H1 (cell line): ENCODE results near the gene SLC23A2. TPM values are rescaled to one million over a fixed set of nuclear protein-coding genes. Genes with fewer than 3 reads are reported as not detected.

Experiments
- USF2 ChIP-seq: IDR thresholded peaks from 2 replicates; pipeline ENCODE4 v1.6.1; 2011; ENCODE audit warnings: low read length, improper control_type of control experiment
- polyA plus RNA-seq, 7 experiments: library from polyadenylated mRNA; depleted of rRNA in 3 of 7; stranded (reverse) in 5 of 7; unstranded in 2 of 7; fragments of >200 nt in 5 of 7; fragments of 200-250 nt in 2 of 7; gene quantifications; 1 replicate in 5 of 7; 2 replicates in 1 of 7; 4 replicates in 1 of 7; pipeline versions ENCODE4 v1.2.1 to v1.2.3, GENCODE V29; 2011 to 2013; ENCODE audit warnings: missing spikeins in 2 of 7, mixed read lengths in 2 of 7
- total RNA-seq: library from RNA; stranded (reverse); fragmentation: NEBNext Ultra II Directional; extraction: Animal tissue kit (Norgen Biotek cat#: 25700); gene quantifications from 2 replicates; pipeline ENCODE4 v1.2.1, GENCODE V29; 2021

Gene SLC23A2
- total and polyA plus RNA-seq, 2 of the 8 experiments (the other 6 are each of a cell fraction or from before 2014, with no cell fraction given), result 17.0 to 18.6 TPM

- no peak for TF ChIP-seq USF2
These were observed 145.1 kb downstream of the SLC23A2 start (continued) for GRCh38 chr20:4856022-4856755.
